HepG2 (cell line): ENCODE data around the gene HNRNPA1. TPM values are rescaled to one million over a fixed set of nuclear protein-coding genes. Genes with fewer than 3 reads are reported as not detected.
A peak's percentile ranks its signal among the peaks of the same experiment; 100 is the strongest.

Experiments
- LRRFIP1 ChIP-seq: sonication (generic); formaldehyde crosslinking; conservative IDR thresholded peaks from 2 replicates; pipeline ENCODE4 v1.4.0; 2020; ENCODE audit warnings: missing genetic modification reagents
- MAFG ChIP-seq: sonication (generic); formaldehyde crosslinking; IDR thresholded peaks from 2 replicates; pipeline ENCODE4 v1.5.1; 2020; ENCODE audit warnings: mild to moderate bottlenecking, missing genetic modification reagents
- NFKB2 ChIP-seq: sonication (generic); formaldehyde crosslinking; IDR thresholded peaks from 2 replicates; pipeline ENCODE4 v1.4.0; 2020; ENCODE audit warnings: missing genetic modification reagents, borderline replicate concordance
- POGZ ChIP-seq: sonication (generic); formaldehyde crosslinking; IDR thresholded peaks from 2 replicates; pipeline ENCODE4 v1.4.0; 2020; ENCODE audit warnings: mild to moderate bottlenecking, missing genetic modification reagents
- PPARG ChIP-seq: conservative IDR thresholded peaks from 2 replicates; pipeline ENCODE4 v1.6.1; 2016; ENCODE audit warnings: missing biosample characterization, missing genetic modification reagents
- RNF2 ChIP-seq: fragments of 450-650 bp; conservative IDR thresholded peaks from 2 replicates; pipeline ENCODE4 v1.6.1; 2016; ENCODE audit warnings: low read depth
- TEAD2 ChIP-seq: sonication (generic); formaldehyde crosslinking; IDR thresholded peaks from 2 replicates; pipeline ENCODE4 v1.9.0; 2021; ENCODE audit warnings: missing genetic modification reagents
- ZBTB4 ChIP-seq: sonication (generic); formaldehyde crosslinking; IDR thresholded peaks from 2 replicates; pipeline ENCODE4 v1.4.0; 2020; ENCODE audit warnings: missing genetic modification reagents, mild to moderate bottlenecking, borderline replicate concordance
- ZNF317 ChIP-seq: sonication (generic); formaldehyde crosslinking; IDR thresholded peaks from 2 replicates; pipeline ENCODE4 v1.5.0; 2020; ENCODE audit warnings: mild to moderate bottlenecking, missing genetic modification reagents
- ZNF496 ChIP-seq: sonication (generic); formaldehyde crosslinking; IDR thresholded peaks from 2 replicates; pipeline ENCODE4 v1.8.1; 2023; ENCODE audit warnings: mild to moderate bottlenecking, moderate library complexity, missing genetic modification reagents; ENCODE audit not compliant: insufficient replicate concordance
- ZNF75D ChIP-seq: sonication (generic); formaldehyde crosslinking; IDR thresholded peaks from 2 replicates; pipeline ENCODE4 v1.8.1; 2023; ENCODE audit warnings: missing genetic modification reagents, mild to moderate bottlenecking, borderline replicate concordance
- polyA plus RNA-seq, 8 experiments: library from polyadenylated mRNA; depleted of rRNA in 3 of 8; stranded (reverse) in 7 of 8; unstranded in 1 of 8; fragments of >200 nt; fragmentation: Illumina TruSeq in 4 of 8; extraction: Trizol in 4 of 8; gene quantifications; 2 replicates each; pipeline versions ENCODE4 v1.2.1 to v1.2.3, GENCODE V29; 2011 to 2016; ENCODE audit warnings: low read depth in 4 of 8, missing spikeins in 1 of 8, mixed read lengths in 1 of 8; ENCODE audit not compliant: insufficient read depth in 1 of 8
- total RNA-seq, 5 experiments: library from RNA; depleted of rRNA; stranded (reverse); fragments of >200 nt; fragmentation: Illumina TruSeq; extraction: Trizol; gene quantifications; 2 replicates each; pipeline ENCODE4 v1.2.3, GENCODE V29; 2016; ENCODE audit warnings: low read depth in 1 of 5
- TF ChIP-seq, protein P1 (sequence below): sonication (generic); formaldehyde crosslinking; IDR thresholded peaks from one replicate; pipeline ENCODE4 v1.5.1; 2020; ENCODE audit warnings: mild to moderate bottlenecking, missing genetic modification reagents; ENCODE audit errors: not compliant biosample characterization
- TF ChIP-seq, protein P2 (sequence below): sonication (generic); formaldehyde crosslinking; IDR thresholded peaks from 2 replicates; pipeline ENCODE4 v1.4.0; 2020; ENCODE audit warnings: mild to moderate bottlenecking, missing genetic modification reagents

The HNRNPA1 gene
- total and polyA plus RNA-seq, 2 of the 13 experiments (the other 11 are each of a cell fraction or from before 2014, with no cell fraction given): 535 to 1,820 TPM

GRCh38 chr12:54304187-54304810 lies 23.8 kb downstream of the HNRNPA1 start (continued):
- TF ChIP-seq ZBTB4 (CRISPR knock-in tag) (peak; percentile 38; the same call in 1 of the 2 replicates), POGZ (CRISPR knock-in tag) (no peak), PPARG (CRISPR knock-in tag) (no peak), ZNF75D (CRISPR knock-in tag) (no peak), ZNF317 (CRISPR knock-in tag) (no peak), LRRFIP1 (CRISPR knock-in tag) (no peak), NFKB2 (CRISPR knock-in tag) (peak; percentile 38; the same call in 1 of the 2 replicates), MAFG (CRISPR knock-in tag) (no peak), ZNF496 (no peak), TEAD2 (CRISPR knock-in tag) (no peak), RNF2 (no peak)
- TF ChIP-seq, protein P1, sequence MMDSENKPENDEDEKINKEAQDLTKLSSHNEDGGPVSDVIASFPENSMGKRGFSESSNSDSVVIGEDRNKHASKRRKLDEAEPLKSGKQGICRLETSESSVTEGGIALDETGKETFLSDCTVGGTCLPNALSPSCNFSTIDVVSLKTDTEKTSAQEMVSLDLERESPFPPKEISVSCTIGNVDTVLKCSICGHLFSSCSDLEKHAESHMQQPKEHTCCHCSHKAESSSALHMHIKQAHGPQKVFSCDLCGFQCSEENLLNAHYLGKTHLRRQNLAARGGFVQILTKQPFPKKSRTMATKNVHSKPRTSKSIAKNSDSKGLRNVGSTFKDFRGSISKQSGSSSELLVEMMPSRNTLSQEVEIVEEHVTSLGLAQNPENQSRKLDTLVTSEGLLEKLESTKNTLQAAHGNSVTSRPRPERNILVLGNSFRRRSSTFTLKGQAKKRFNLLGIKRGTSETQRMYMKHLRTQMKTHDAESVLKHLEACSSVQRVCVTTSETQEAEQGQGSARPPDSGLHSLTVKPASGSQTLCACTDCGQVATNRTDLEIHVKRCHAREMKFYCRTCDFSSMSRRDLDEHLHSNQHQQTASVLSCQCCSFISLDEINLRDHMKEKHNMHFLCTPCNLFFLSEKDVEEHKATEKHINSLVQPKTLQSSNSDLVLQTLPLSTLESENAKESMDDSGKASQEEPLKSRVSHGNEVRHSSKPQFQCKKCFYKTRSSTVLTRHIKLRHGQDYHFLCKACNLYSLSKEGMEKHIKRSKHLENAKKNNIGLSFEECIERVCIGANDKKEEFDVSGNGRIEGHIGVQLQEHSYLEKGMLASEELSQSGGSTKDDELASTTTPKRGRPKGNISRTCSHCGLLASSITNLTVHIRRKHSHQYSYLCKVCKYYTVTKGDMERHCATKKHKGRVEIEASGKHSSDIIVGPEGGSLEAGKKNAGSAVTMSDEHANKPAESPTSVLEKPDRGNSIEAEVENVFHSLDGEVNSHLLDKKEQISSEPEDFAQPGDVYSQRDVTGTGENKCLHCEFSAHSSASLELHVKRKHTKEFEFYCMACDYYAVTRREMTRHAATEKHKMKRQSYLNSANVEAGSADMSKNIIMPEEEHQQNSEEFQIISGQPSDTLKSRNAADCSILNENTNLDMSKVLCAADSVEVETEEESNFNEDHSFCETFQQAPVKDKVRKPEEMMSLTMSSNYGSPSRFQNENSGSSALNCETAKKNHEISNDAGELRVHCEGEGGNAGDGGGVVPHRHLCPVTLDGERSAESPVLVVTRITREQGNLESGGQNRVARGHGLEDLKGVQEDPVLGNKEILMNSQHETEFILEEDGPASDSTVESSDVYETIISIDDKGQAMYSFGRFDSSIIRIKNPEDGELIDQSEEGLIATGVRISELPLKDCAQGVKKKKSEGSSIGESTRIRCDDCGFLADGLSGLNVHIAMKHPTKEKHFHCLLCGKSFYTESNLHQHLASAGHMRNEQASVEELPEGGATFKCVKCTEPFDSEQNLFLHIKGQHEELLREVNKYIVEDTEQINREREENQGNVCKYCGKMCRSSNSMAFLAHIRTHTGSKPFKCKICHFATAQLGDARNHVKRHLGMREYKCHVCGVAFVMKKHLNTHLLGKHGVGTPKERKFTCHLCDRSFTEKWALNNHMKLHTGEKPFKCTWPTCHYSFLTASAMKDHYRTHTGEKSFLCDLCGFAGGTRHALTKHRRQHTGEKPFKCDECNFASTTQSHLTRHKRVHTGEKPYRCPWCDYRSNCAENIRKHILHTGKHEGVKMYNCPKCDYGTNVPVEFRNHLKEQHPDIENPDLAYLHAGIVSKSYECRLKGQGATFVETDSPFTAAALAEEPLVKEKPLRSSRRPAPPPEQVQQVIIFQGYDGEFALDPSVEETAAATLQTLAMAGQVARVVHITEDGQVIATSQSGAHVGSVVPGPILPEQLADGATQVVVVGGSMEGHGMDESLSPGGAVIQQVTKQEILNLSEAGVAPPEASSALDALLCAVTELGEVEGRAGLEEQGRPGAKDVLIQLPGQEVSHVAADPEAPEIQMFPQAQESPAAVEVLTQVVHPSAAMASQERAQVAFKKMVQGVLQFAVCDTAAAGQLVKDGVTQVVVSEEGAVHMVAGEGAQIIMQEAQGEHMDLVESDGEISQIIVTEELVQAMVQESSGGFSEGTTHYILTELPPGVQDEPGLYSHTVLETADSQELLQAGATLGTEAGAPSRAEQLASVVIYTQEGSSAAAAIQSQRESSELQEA (CRISPR knock-in tag): no peak
- TF ChIP-seq, protein P2, sequence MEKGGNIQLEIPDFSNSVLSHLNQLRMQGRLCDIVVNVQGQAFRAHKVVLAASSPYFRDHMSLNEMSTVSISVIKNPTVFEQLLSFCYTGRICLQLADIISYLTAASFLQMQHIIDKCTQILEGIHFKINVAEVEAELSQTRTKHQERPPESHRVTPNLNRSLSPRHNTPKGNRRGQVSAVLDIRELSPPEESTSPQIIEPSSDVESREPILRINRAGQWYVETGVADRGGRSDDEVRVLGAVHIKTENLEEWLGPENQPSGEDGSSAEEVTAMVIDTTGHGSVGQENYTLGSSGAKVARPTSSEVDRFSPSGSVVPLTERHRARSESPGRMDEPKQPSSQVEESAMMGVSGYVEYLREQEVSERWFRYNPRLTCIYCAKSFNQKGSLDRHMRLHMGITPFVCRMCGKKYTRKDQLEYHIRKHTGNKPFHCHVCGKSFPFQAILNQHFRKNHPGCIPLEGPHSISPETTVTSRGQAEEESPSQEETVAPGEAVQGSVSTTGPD (CRISPR knock-in tag): no peak
